ENCODE data around the gene SLC12A3.
A peak's percentile ranks its signal among the peaks of the same experiment; 100 is the strongest.

The SLC12A3 gene

GRCh38 chr16:56864960-56865359, at the start of gene SLC12A3:
Gene SLC12A3, plus strand, starts transcription at chr16:56865207. Its CDS starts 29 bp downstream, at chr16:56865236.
- no peak for DNase-seq (ENCODE audit: low spot score)

GRCh38 chr16:56815721-56816120, 49.3 kb upstream of the SLC12A3 start:
- DNase-seq (ENCODE audit: low spot score): no peak

- DNase-seq (ENCODE audit: low spot score): no peak
Measured at GRCh38 chr16:56817056-56817455, 48.0 kb upstream of the SLC12A3 start.

- DNase-seq (ENCODE audit: low spot score): no peak
Measured at GRCh38 chr16:56817938-56818337, 47.1 kb upstream of the SLC12A3 start.

GRCh38 chr16:56823081-56823733, 41.8 kb upstream of the SLC12A3 start:
- DNase-seq (ENCODE audit: low spot score): no peak

- peak; percentile 16 for DNase-seq (ENCODE audit: low spot score)
Measured at GRCh38 chr16:56824331-56824730, 40.7 kb upstream of the SLC12A3 start.

GRCh38 chr16:56824804-56825203, 40.2 kb upstream of the SLC12A3 start:
- DNase-seq (ENCODE audit: low spot score): no peak

GRCh38 chr16:56825826-56826225, 39.2 kb upstream of the SLC12A3 start:
- no peak for DNase-seq (ENCODE audit: low spot score)

- no peak for DNase-seq (ENCODE audit: low spot score)
Measured at GRCh38 chr16:56828647-56829046, 36.4 kb upstream of the SLC12A3 start.

- no peak for DNase-seq (ENCODE audit: low spot score)
Measured at GRCh38 chr16:56830669-56831068, 34.3 kb upstream of the SLC12A3 start.

GRCh38 chr16:56832768-56833167, 32.2 kb upstream of the SLC12A3 start:
- no peak for DNase-seq (ENCODE audit: low spot score)

- no peak for DNase-seq (ENCODE audit: low spot score)
Measured at GRCh38 chr16:56833243-56833970, 31.6 kb upstream of the SLC12A3 start.

- DNase-seq (ENCODE audit: low spot score): no peak
Measured at GRCh38 chr16:56835320-56835719, 29.7 kb upstream of the SLC12A3 start.

- DNase-seq (ENCODE audit: low spot score): no peak
Measured at GRCh38 chr16:56836410-56837230, 28.4 kb upstream of the SLC12A3 start.

- no peak for DNase-seq (ENCODE audit: low spot score)
Measured at GRCh38 chr16:56838622-56839337, 26.2 kb upstream of the SLC12A3 start.

- DNase-seq (ENCODE audit: low spot score): no peak
Measured at GRCh38 chr16:56841233-56841632, 23.8 kb upstream of the SLC12A3 start.

GRCh38 chr16:56841659-56842058, 23.3 kb upstream of the SLC12A3 start:
- no peak for DNase-seq (ENCODE audit: low spot score)

GRCh38 chr16:56842133-56842532, 22.9 kb upstream of the SLC12A3 start:
- no peak for DNase-seq (ENCODE audit: low spot score)

GRCh38 chr16:56844056-56844455, 21.0 kb upstream of the SLC12A3 start:
- no peak for DNase-seq (ENCODE audit: low spot score)

- DNase-seq (ENCODE audit: low spot score): no peak
Measured at GRCh38 chr16:56847173-56847910, 17.7 kb upstream of the SLC12A3 start.
